SHP77 (cell line): ENCODE data around the gene ZNF267.
A peak's percentile ranks its signal among the peaks of the same experiment; 100 is the strongest.
"Not testable (repeated sequence)": the region's sequence is repeated elsewhere in the genome, so short reads cannot be mapped to it uniquely, and the experiment has no call there.

Experiments
- DNase-seq, 2 experiments: peaks; one replicate each; lab custom pipeline; 2025; lab: John Stamatoyannopoulos, UW

The ZNF267 gene

DNA sequence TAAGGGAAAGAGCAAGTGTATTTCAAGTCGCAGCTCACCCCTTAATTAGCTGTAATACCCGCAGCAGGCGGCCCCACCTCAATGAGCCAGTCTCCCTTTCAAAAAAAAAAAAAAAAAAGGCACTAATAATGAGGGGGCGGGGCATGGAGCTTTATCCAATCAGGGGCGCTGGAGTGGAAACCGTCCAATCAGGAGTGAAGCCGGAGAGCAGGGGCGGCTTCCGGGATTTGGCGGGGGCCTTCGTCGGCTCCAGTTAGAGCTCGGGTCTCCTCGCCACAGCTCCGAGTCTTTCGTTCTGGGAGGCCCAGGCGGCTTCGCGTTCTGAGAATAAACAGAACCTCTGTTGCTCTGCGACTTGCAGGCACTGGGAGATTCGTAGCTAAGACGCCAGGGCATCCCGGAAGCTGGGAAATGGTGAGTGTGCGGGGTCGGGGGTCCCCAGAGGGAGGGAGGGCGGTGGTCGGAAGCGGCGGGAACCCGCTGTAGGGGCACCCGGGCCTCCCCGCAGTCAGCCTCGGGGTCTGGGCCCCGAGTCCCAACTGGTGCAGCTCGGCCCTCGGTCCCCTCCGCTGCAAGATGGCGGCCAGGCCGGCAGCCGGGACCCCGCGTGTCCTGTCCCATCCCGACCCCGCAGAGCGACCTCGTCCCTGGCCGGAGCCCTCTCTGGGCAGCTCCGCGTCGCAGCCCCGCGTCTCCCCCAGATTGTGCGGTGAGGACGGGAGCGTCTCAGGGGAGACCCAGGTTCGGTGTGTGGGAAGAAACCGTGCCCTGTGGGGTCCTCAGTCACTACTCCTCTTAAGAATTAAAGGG is at the start of gene ZNF267:
ZNF267 (plus strand) TSS at position 252 of the 810 bp plus-strand sequence; CDS start at position 412, 160 bp downstream.
- DNase-seq: peak; percentile 94 to 95

DNA sequence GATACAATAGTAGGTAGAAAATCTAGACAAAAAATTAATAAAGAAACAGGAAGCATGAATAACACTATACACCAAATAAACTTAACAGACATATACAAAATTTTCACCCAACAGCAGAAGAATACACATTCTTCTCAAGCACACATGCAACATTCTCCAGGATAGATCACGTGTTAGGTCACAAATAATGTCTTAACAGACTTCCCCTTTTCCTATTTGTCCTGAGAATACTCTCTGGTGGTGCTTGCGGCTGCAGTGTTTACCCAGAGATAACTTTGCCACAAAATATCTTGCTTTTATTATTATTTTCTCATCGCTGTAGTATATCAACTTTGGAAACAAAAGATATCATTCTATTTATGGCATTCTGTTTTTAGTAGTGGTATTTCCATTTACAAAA is 40.6 kb upstream of the ZNF267 start:
- DNase-seq: no peak

DNA sequence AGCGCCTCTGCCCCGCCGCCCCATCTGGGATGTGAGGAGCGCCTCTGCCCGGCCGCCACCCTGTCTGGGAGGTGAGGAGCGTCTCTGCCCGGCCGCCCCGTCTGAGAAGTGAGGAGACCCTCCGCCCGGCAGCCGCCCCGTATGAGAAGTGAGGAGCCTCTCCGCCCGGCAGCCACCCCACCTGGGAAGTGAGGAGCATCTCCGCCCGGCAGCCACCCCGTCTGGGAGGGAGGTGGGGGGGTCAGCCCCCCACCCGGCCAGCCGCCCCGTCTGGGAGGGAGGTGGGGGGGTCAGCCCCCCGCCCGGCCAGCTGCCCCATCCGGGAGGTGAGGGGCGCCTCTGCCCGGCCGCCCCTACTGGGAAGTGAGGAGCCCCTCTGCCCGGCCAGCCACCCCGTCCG is 37.2 kb upstream of the ZNF267 start:
- DNase-seq: not testable (repeated sequence)

DNA sequence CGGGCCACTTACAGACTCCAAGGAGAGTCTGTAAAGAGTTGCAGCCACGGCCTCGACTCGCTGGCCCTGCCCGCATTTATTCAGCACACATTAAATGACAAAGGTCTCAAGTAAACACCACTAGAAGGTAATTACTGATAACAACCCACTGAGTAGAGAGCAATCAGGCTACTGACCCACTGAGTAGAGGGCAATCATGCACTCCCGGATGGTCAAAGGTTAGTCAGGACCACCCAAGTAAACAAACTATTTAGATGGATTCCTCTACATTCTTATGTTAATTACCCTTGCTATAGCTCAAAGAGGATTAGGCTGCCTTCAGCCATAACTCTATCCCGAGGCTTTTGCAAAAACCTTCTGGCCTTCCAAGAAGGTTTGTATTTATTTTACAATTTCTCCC is 30.7 kb upstream of the ZNF267 start:
- no peak for DNase-seq

DNA sequence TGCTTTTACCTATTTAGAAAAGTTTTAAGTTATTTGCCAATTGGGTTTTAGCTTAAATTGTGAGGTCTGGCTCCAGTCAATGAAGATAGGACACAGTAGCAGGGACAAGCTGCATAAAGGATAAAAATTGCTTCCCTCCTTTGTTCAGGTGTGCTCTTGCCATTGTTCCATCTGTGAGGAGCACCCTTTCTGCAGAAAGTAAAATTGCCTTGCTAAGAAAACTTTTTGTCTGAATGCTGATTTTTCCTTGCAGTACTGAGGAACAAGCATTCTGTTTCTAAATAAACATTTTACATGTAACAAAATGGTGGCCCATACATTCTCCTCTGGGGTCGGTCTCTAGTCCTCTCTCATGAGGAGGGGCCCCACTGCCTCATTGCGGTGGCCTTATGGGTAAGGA is 25.0 kb upstream of the ZNF267 start:
- not testable (repeated sequence) for DNase-seq

DNA sequence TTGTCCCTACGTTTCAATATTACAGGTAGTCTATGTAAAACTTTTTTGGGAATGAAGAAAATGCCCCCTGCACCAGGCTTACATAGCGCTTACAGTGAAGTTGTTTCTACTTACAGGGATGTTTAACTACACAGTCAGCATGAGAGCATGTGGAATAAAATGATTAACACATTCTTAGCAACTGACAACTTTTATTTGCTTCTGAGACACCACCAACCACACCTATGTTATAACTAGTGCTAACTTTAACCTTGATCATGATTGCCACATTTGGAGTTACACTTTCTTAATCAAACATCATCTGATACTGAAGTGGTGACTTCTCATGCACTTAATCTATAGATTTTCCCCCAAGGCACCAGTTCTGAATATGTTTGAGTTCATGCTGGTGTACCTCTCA is 20.3 kb upstream of the ZNF267 start:
- no peak for DNase-seq

DNA sequence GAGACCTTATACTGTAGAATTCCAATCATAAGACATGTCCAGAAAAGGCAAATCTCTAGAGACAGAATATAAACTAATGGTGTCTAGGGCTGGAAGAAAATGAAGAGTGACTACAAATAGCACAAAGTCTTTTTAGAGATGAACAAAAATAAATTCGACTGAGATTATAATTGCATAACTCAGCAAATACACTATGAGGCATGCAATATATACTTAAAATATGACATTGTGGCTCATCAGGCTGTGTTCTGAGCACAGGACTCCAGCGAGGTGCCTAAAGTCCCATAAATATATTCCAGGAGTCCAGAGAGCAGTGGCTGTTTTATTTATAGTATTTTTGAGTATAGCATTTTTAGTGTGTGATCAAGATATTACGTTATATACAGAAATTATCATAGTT is 13.1 kb upstream of the ZNF267 start:
- no peak for DNase-seq

DNA sequence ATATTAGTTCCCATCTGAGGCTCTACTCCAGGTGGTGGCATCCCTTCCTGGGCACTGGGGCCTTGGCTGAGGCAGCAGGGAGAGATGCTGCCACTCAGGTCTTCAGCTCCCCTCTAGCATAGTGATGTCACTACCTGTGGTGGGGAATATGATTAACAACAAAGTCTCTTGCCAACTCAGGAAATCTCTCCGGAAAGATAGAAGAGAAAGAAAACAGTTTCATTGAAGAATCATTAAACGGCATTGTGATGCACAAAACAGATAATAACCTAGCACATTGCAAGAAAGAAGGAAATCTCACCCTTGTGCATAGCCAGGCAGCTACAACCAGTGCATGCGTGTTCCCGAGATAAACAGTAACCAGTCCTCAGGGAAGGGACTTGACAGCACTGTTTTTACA is 12.2 kb upstream of the ZNF267 start:
- DNase-seq: no peak

DNA sequence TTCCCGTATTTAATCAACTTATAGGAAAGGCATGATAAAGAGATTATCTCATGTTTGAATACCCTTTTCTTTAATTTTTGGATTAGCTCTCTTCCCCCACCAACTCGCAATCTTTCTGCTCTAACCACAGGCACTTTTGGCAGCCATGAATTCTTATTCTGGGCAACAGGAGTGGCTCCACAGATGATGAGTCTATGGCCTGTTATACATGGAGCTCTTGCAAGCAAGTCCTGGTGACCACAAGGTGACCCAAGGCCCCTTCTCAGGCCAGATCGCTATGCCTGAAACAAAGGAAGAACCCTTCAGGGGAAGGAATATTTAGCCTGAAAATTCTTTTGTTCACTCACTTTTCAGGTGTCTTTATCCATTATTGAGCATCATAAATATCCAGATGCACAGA is 10.8 kb upstream of the ZNF267 start:
- DNase-seq: no peak

DNA sequence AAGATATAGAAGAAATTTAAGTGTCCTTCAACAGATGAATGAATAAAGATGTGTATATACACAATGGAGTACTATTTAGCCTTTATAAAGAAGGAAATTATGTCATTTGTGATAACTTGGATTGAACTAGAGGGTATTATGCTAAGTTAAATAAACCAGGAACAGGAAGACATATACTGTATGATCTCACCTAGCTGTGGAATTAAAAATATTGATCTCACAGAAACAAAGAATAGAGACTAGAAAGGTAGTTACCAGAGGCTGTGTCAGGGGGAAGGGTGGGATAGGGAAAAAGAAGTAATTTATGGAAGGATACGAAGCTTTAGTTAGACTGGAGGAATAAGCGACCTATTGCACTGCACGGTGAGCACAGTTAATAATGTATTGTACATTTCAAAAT is 5.4 kb upstream of the ZNF267 start:
- DNase-seq: no peak

DNA sequence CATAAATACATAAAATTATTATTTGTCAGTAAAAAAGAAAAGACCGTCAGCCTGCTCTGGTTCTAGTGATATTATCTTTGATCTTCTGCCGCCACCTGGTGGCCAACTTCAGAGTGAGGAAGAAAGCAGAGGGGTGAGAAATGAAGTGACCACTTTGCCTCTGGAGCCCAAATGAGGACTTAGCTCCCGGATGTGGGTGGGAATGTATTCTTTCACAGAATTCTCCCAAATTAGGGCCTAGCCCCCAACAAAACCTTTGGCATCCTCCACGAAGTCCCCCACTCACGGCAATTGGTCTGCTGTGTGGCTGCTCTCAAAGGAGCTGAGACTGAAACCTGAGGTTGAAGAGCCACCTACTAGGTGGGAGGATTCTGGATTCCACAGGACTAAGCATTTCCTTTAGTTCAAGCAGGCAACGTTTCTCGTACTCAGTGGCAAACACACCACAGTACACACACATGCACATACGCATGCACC is 4.9 kb upstream of the ZNF267 start:
- peak; percentile 73 to 77 for DNase-seq

DNA sequence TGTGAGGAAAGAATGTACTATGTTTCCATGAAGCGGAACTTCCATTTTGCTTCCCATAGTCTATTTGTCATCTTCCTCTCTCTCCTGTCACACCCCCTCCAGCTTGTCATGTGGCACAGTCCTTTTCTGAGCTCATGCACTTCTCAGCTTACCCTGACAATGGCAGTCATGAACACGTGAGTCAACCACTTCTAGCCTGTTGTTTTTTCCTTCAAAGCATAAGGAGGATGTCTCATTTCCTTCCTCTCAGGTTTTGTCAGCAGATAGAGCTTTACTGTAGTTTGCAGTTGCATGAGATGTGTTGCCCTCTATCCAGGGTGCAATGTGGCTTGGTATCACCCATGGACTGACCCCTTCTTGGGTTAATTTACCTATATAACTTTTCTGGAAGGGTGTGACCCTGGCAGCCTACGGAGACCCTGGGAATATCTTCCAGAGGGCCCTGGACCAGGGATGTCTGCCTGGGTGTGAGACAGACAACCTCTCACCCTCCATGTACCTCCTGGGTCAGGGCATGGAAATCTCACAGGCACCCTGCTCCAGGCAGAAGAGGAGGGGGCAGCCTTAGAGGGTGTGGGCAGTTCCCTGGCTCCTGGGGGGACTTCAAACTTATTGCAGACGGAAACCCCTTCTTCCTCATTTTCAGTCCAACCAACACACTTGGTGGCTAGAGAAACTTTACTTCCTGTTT is 4.0 kb upstream of the ZNF267 start:
- DNase-seq: peak; percentile 24 to 54

DNA sequence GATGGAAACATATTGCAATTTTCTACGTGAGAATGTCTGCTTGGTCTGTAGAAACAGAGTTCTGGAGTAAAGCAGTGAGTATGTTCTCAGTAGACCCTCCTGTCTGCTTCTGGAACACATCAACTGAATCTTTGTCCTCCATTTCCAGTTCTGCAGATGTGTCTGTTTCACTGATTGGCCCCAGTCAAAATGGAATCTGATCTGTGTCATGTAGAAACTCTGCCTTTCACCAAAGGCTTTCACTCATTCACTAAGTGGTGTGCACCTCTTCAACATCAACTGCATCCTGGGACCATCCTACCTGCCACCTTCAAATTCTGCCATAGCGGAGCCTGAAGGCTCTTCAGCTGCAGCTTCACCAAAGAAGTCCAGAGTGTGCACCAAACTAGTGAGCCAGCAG is 2.8 kb upstream of the ZNF267 start:
- DNase-seq: no peak

DNA sequence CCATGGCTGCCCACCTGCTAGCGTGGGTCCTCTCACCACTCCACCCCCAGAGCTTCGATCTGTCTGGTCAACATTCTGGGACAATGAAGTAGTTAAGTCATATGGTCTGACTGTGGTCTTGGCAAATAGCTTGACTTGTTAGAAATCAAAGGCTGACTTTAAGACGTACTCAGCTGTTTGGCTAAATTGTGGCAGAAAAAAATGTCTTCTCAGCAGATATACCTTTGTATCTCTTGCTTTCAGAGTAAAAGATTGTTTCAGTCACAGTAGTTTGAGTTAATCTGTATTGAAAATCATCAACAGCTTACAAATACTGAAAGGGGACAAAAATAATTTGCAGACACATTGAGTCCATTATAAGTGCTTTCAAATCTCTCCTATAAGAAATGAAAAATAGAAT is 2.1 kb upstream of the ZNF267 start:
- no peak for DNase-seq

DNA sequence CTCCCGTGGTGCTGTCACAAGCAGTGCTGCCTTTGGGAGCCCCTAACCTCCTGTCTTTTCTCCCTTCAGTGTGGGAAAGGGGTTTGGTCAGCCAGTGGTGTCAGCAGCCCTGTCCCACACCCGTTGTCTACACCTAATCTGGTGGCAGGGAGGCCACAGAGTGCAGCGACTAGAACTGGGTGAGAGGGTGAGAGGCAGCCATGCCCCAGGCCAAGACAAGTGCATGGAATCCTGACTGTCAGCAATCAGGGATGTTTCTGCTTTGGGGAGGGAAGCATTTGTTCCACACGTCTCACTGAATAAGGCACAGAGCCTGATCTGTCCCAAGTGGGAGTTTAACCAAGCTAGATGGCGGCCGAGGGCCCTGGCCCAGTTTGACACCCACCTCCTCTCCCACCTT is 1.4 kb upstream of the ZNF267 start:
- no peak for DNase-seq

DNA sequence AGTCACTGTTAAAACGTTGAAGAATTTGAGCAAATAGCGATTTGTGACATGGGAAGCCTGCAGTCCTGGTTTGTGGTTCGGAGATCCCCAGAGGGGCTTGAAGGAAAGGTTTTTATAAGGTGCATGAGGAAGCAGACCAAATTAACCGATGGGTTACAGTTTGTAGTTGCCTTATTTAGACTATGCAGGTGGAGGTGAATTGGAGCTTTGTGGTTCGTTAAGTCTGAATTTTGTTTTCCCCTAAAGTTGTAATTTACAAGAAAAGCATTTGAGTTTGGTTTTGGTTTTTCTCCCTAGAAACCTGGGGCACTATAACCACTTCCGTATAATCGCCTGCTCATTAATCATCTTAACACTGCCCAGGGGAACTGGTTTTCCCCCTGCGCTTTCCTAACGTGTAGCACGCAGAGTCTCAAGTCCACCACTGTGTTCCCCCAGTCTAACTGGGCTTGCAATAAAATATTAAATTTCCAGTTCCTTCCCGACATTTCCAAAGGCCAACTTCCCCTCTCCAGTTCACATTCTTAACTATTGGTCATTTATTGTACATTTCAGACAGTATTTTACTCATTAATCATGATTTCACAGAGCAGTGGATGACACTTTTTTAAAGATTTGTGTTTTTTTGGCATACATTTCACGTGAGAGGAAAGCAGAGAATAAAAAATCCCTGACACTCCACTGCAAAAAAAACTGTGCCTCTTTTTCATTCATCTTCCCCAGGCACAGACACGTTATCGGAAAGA is 932 bp downstream of the ZNF267 start:
- DNase-seq: peak in 1 of 2 experiments; percentile 10

DNA sequence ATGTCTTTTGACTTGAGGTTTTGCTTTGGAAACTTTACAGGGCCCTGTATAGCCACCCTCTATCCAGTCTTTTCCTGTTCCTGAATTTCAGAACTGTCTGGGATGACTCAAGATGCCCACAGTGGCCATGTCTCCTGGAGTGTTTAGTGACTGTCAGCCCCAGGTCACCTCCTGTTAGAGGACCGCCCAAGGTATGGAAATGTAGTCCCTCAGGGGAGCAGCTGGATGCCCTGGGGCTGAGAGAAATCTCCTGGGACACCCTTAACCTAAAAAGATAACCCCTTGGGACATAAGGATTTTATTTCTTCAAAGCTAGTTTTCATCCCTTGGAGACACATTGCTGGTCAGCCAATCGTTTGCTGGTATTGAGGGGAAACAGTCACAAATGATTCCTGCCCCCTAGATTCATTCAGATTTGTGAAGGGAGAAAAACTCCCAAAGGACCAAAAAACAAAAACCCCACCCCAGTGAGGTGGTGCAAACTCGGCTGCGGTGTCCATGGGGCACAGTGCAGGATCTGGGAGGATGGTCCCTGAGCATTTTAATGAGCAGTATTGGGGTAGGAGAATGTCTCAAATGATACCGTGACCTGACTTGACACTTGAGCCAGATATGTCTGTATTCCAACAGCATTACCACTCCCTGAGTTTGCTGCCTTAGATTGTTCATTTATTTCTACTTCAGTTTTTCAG is 1.7 kb downstream of the ZNF267 start:
- no peak for DNase-seq

DNA sequence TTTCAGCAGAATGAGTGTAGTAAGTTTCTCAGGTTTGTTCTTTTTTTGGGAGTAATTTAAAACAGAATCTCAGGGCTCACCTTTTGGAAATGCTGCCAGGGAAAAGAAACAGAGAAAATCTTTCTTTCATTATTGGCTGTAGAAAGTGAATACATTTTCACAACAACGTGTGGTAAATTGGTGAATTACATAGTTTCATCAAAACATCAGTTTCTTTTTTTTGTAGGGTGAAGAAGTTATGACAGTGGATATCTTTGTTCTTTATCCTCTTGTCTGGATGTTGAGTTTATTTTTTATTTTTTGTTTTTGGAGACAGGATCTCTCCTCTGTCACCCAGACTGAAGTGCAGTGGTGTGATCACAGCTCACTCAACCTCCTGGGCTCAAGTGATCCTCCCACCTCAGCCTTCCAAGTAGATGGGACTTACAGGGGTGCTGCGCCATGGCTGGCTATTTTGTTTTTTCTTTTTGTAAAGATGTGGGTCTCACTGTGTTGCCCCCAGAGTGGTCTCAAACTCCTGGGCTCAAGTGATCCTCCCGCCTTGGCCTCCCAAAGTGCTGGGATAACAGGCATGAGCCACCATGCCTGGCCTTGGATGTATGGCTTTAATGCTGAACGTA is 2.4 kb downstream of the ZNF267 start:
- DNase-seq: no peak

DNA sequence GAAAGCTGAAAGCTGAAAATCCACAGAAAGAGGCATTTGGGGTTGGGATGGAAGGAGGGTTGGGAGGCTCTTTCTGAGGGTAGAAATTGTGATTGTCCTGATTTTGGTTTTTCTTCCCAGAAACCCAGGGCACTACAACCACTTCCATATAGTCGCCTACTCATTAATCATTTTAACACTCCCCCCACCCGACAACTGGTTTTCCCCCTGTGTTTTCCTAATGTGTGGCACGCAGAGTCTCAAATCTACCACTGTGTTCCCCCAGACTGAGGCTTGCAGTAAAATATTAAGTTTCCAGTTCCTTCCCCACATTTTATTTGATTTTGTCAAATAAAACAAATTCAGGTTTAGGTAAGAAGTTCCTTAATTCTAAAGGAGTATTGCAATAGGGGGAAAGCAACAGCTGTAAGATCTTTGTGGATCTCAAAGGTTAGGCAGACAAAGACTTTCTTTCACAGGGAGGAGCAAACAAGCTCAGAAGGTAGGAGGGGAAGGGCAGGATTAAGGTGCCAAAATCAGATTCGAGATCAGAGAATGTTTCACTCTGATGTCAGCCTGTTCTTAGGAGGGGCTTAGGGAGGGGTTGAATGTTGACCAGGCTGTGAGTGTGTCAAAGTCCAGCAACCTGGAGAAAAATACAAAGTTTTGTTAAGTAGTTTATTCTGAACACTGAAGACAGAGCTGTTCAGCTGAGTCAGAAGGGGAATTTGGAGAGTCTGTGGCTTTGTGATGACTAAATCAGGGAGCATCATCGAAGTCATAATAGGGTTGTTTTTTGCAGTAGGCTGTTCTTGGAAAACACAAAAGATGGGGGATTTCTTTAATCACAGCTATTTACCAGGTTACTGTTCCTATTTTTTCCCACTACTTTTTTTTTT is 3.6 kb downstream of the ZNF267 start:
- DNase-seq: no peak

DNA sequence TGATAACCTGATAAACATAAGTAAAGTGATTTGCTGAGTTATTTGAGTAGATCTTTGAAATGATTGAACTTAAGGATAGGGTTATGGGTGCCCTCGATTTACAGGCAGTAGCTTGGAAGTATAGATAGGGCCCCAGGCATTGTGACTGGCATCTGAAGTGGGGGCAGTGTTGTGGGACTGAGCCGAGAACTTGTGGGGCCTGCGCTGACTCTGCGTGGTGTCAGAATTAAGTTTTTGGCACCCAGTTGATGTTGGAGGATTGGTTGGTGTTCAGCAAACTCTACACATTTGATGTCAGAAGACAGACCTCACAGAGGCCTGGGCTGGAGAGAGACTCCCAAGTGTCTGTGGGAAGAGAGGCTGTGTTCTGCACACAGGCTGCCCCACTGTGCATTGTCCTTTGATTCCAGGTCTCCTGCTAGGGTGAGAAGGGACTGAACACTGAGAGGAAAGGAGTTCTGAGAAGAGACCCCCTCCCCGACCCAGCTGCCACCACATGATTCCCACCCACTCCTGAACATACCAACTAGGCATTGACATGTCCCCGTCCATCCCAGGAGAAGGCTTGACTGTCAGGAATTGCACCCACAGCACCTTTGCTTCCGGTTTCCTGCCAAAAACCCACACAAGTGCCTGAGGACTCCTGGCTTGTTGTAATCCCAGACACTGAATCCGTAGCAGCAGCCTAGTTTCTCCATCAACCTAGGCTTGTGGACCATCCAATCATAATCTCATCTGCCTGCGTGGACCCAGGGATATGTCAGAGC is 4.5 kb downstream of the ZNF267 start:
- no peak for DNase-seq
